ENCODE results near the gene SRRM4. TPM values are rescaled to one million over a fixed set of nuclear protein-coding genes. Genes with fewer than 3 reads are reported as not detected.

Gene SRRM4
- total and polyA plus RNA-seq, 2 experiments from 2014 or later, result 0.53 to 0.63 TPM

GRCh38 chr12:119088685-119089379, 107.5 kb downstream of the SRRM4 start (continued):
- no peak for TF ChIP-seq STAT1 (IDR thresholded peaks at IDR 0.05; ENCODE audit: unreplicated experiment)
- no peak for TF ChIP-seq JUNB (IDR thresholded peaks at IDR 0.05; ENCODE audit: unreplicated experiment)
- TF ChIP-seq, protein P1, sequence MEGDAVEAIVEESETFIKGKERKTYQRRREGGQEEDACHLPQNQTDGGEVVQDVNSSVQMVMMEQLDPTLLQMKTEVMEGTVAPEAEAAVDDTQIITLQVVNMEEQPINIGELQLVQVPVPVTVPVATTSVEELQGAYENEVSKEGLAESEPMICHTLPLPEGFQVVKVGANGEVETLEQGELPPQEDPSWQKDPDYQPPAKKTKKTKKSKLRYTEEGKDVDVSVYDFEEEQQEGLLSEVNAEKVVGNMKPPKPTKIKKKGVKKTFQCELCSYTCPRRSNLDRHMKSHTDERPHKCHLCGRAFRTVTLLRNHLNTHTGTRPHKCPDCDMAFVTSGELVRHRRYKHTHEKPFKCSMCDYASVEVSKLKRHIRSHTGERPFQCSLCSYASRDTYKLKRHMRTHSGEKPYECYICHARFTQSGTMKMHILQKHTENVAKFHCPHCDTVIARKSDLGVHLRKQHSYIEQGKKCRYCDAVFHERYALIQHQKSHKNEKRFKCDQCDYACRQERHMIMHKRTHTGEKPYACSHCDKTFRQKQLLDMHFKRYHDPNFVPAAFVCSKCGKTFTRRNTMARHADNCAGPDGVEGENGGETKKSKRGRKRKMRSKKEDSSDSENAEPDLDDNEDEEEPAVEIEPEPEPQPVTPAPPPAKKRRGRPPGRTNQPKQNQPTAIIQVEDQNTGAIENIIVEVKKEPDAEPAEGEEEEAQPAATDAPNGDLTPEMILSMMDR (conservative IDR thresholded peaks at IDR 0.05; ENCODE audit: low read depth in 2 of 2), result no peak
- no peak for TF ChIP-seq ZNF331 (CRISPR knock-in tag; IDR thresholded peaks at IDR 0.05; ENCODE audit: low read depth)
- TF ChIP-seq NANOG (IDR thresholded peaks at IDR 0.05; ENCODE audit: borderline replicate concordance), result no peak
- TF ChIP-seq, protein P2, sequence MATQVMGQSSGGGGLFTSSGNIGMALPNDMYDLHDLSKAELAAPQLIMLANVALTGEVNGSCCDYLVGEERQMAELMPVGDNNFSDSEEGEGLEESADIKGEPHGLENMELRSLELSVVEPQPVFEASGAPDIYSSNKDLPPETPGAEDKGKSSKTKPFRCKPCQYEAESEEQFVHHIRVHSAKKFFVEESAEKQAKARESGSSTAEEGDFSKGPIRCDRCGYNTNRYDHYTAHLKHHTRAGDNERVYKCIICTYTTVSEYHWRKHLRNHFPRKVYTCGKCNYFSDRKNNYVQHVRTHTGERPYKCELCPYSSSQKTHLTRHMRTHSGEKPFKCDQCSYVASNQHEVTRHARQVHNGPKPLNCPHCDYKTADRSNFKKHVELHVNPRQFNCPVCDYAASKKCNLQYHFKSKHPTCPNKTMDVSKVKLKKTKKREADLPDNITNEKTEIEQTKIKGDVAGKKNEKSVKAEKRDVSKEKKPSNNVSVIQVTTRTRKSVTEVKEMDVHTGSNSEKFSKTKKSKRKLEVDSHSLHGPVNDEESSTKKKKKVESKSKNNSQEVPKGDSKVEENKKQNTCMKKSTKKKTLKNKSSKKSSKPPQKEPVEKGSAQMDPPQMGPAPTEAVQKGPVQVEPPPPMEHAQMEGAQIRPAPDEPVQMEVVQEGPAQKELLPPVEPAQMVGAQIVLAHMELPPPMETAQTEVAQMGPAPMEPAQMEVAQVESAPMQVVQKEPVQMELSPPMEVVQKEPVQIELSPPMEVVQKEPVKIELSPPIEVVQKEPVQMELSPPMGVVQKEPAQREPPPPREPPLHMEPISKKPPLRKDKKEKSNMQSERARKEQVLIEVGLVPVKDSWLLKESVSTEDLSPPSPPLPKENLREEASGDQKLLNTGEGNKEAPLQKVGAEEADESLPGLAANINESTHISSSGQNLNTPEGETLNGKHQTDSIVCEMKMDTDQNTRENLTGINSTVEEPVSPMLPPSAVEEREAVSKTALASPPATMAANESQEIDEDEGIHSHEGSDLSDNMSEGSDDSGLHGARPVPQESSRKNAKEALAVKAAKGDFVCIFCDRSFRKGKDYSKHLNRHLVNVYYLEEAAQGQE (IDR thresholded peaks at IDR 0.05; ENCODE audit: unreplicated experiment), result no peak

DNA sequence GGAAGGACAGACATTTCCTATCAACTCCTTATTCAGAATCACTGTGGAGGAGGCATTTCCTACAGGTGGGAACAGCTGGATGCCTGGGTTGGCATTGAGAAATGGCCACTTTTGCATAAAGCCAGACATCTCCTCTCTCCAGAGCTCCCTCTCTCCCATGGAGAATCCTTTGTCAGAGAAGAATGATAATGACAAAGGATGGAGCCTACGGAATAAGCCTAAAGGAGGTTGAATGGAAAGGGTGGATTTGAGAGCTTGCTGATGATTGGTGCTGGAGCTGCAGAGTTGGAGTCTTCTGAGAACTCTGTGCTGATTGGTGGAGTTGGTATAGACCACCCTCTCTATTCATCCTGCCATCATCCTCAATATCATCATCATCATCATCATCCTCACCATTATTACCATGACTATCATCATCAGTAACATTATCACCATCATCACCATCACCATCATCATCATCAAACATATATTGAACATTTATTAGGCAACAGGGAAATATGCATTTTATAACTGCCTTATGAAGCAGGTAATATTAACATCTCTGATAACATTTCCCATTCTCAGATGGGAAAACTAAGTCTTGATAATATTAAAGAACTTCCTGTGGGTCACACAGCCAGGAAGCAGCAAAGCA, 108.2 kb downstream of the SRRM4 start:
- H3K27me3 Mint-ChIP-seq (ENCODE audit: insufficient read depth, low read depth, poor library complexity), result peaks cover 13% of the 10 kb centered on the region
- H3K36me3 Mint-ChIP-seq (ENCODE audit: low read depth), result no peaks in the 10 kb centered on the region; the same call in 2 of the 3 replicates
- Histone ChIP-seq H3K27me3 (ENCODE audit: insufficient read depth) (no peaks in the 10 kb centered on the region), H3F3A (replicated peaks; ENCODE audit: low read depth) (0 out of 2 replicates have a peak, but pooled peaks cover 8% of the 10 kb centered on the region), H3K4me1 (ENCODE audit: insufficient read depth) (peaks cover 29% of the 10 kb centered on the region), H2AFZ (no peak overlapping the region), H3K27ac (ENCODE audit: low read depth) (peak overlapping the region; percentile 90), H3K4me3 (no peak overlapping the region), H3K79me2 (replicated peaks; ENCODE audit: insufficient read depth) (no peaks in the 10 kb centered on the region), H3K9me2 (ENCODE audit: insufficient read depth) (peaks cover 16% of the 10 kb centered on the region), H3K4me2 (0 out of 2 replicates have a peak overlapping the region, but pooled peaks have one; percentile 6), H4K20me1 (replicated peaks; ENCODE audit: insufficient read depth) (no peaks in the 10 kb centered on the region), H3K36me3 (ENCODE audit: insufficient read depth) (no peaks in the 10 kb centered on the region)
- ATAC-seq (peak; percentile 96), DNase-seq (ENCODE audit: low spot score) (peak; percentile 92)
- no peak overlapping the region for H3K4me3 Mint-ChIP-seq
- H3K27ac Mint-ChIP-seq, result peak overlapping the region; percentile 98
- no peaks in the 10 kb centered on the region for H3K9me3 Mint-ChIP-seq
- TF ChIP-seq NANOG (IDR thresholded peaks at IDR 0.05; ENCODE audit: borderline replicate concordance) (peak; percentile 69), ZNF114 (CRISPR knock-in tag; IDR thresholded peaks at IDR 0.05) (peak; percentile 83; the same call in 1 of the 2 replicates), ZNF462 (CRISPR knock-in tag; IDR thresholded peaks at IDR 0.05) (peak; percentile 99), ZNF331 (CRISPR knock-in tag; IDR thresholded peaks at IDR 0.05; ENCODE audit: low read depth) (no peak)
- peaks cover 40% of the 10 kb centered on the region for H3K4me1 Mint-ChIP-seq
